Mesothelial cell of epicardium (in vitro differentiated cells): ENCODE data around the gene GRIK2. TPM values are rescaled to one million over a fixed set of nuclear protein-coding genes. Genes with fewer than 3 reads are reported as not detected.

Experiments
- DNase-seq, 2 experiments: peaks; one replicate each; pipeline ENCODE4 v3.0.0; 2021; ENCODE audit warnings: low spot score in 2 of 2; ENCODE audit not compliant: unreplicated experiment in 2 of 2
- H3K27ac Mint-ChIP-seq: 2 replicates; pipeline ENCODE4 v1.8.0; 2021; ENCODE audit warnings: mixed read lengths
- H3K27me3 Mint-ChIP-seq: 2 replicates; pipeline ENCODE4 v1.8.0; 2021; ENCODE audit warnings: low read depth, mixed read lengths
- H3K36me3 Mint-ChIP-seq: 2 replicates; pipeline ENCODE4 v1.8.0; 2021; ENCODE audit warnings: mixed read lengths
- H3K4me1 Mint-ChIP-seq: 2 replicates; pipeline ENCODE4 v1.8.0; 2021; ENCODE audit warnings: mixed read lengths
- H3K4me3 Mint-ChIP-seq: 2 replicates; pipeline ENCODE4 v1.8.0; 2021; ENCODE audit warnings: mild to moderate bottlenecking, moderate library complexity, mixed read lengths
- H3K9me3 Mint-ChIP-seq: 2 replicates; pipeline ENCODE4 v1.8.0; 2021; ENCODE audit warnings: mixed read lengths
- total RNA-seq: library from RNA; stranded (reverse); gene quantifications from 3 replicates; pipeline ENCODE4 v1.2.1, GENCODE V29; 2021
- TF ChIP-seq, protein P1 (sequence below): fragments of 200-600 bp; sonication (generic); IDR thresholded peaks from one replicate; pipeline ENCODE4 v1.5.0; 2021; ENCODE audit warnings: antibody characterized with exemption; ENCODE audit not compliant: unreplicated experiment

The GRIK2 gene
- total RNA-seq, 1 donor from 2014 or later: 3.2 TPM

- Mint-ChIP-seq H3K9me3 (no peaks in the 10 kb centered on the region), H3K4me3 (no peak overlapping the region), H3K27me3 (no peaks in the 10 kb centered on the region), H3K27ac (no peak overlapping the region), H3K36me3 (no peaks in the 10 kb centered on the region), H3K4me1 (no peaks in the 10 kb centered on the region)
- TF ChIP-seq, protein P1, sequence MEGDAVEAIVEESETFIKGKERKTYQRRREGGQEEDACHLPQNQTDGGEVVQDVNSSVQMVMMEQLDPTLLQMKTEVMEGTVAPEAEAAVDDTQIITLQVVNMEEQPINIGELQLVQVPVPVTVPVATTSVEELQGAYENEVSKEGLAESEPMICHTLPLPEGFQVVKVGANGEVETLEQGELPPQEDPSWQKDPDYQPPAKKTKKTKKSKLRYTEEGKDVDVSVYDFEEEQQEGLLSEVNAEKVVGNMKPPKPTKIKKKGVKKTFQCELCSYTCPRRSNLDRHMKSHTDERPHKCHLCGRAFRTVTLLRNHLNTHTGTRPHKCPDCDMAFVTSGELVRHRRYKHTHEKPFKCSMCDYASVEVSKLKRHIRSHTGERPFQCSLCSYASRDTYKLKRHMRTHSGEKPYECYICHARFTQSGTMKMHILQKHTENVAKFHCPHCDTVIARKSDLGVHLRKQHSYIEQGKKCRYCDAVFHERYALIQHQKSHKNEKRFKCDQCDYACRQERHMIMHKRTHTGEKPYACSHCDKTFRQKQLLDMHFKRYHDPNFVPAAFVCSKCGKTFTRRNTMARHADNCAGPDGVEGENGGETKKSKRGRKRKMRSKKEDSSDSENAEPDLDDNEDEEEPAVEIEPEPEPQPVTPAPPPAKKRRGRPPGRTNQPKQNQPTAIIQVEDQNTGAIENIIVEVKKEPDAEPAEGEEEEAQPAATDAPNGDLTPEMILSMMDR: no peak
- DNase-seq: no peak
Measured at GRCh38 chr6:101689156-101689555, 295.6 kb downstream of the GRIK2 start.

GRCh38 chr6:101689695-101690094 lies 296.2 kb downstream of the GRIK2 start:
- H3K36me3 Mint-ChIP-seq: no peaks in the 10 kb centered on the region
- DNase-seq: no peak
- H3K4me3 Mint-ChIP-seq: no peak overlapping the region
- no peaks in the 10 kb centered on the region for H3K27me3 Mint-ChIP-seq
- H3K9me3 Mint-ChIP-seq: no peaks in the 10 kb centered on the region
- no peak overlapping the region for H3K27ac Mint-ChIP-seq
- no peaks in the 10 kb centered on the region for H3K4me1 Mint-ChIP-seq
- TF ChIP-seq, protein P1: no peak

GRCh38 chr6:101700655-101701054 lies 307.1 kb downstream of the GRIK2 start:
- no peak overlapping the region for H3K4me3 Mint-ChIP-seq
- no peaks in the 10 kb centered on the region for H3K36me3 Mint-ChIP-seq
- H3K27me3 Mint-ChIP-seq: peaks cover 6% of the 10 kb centered on the region
- DNase-seq: no peak
- H3K4me1 Mint-ChIP-seq: no peaks in the 10 kb centered on the region
- TF ChIP-seq, protein P1: no peak
- no peaks in the 10 kb centered on the region for H3K9me3 Mint-ChIP-seq
- no peak overlapping the region for H3K27ac Mint-ChIP-seq

DNA sequence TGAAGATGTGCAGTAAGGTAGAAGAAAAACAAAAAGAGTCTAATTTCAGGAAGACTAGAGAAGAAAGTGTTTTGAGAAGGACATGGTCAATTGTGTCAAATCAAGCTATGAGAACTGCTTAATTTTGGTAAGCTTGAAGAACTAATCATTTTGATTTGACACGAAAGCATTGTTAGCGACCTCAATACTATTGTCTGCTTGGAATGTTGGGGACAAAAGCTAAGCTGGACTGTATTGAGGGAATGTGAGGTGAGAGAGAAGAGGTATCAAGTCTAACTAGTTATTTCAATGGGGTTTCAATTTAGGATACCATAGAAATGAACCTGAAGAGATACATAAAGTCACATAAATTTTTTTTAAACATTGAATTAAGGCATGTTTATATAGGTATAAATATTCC lies 309.8 kb downstream of the GRIK2 start:
- TF ChIP-seq, protein P1: no peak
- H3K4me1 Mint-ChIP-seq: no peaks in the 10 kb centered on the region
- DNase-seq: no peak
- H3K36me3 Mint-ChIP-seq: no peaks in the 10 kb centered on the region
- no peaks in the 10 kb centered on the region for H3K9me3 Mint-ChIP-seq
- H3K4me3 Mint-ChIP-seq: no peak overlapping the region
- no peak overlapping the region for H3K27ac Mint-ChIP-seq
- H3K27me3 Mint-ChIP-seq: peaks cover 6% of the 10 kb centered on the region

DNA sequence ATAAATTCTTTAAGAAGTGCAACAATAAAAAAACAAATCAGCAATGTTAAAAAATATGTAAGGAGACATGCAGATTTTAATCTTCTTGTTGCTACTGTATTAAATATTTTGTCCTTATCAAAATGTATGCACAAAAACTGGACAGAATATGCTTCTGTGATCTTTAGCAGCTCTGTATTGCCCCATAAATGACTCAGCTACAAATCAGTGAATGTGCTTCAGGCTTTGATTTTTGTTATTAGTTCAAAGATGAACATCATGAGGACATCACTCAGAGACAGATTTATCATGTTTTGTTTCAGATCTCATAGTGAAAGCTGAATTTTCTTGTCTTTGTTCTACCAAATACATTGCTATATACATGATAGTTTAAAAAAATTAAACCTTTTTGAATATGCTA lies 312.4 kb downstream of the GRIK2 start:
- no peaks in the 10 kb centered on the region for H3K36me3 Mint-ChIP-seq
- H3K27ac Mint-ChIP-seq: no peak overlapping the region
- peaks cover 3% of the 10 kb centered on the region for H3K27me3 Mint-ChIP-seq
- H3K4me1 Mint-ChIP-seq: no peaks in the 10 kb centered on the region
- DNase-seq: no peak
- no peak overlapping the region for H3K4me3 Mint-ChIP-seq
- no peaks in the 10 kb centered on the region for H3K9me3 Mint-ChIP-seq
- TF ChIP-seq, protein P1: no peak

- Mint-ChIP-seq H3K4me1 (no peaks in the 10 kb centered on the region), H3K27me3 (peaks cover 3% of the 10 kb centered on the region), H3K9me3 (no peaks in the 10 kb centered on the region), H3K36me3 (no peaks in the 10 kb centered on the region), H3K4me3 (no peak overlapping the region), H3K27ac (no peak overlapping the region)
- no peak for DNase-seq
- TF ChIP-seq, protein P1: no peak
Measured at GRCh38 chr6:101706576-101706975, 313.1 kb downstream of the GRIK2 start.
